ENCODE measurements around the gene M1AP.
A peak's percentile ranks its signal among the peaks of the same experiment; 100 is the strongest.

M1AP gene

GRCh38 chr2:74690571-74690970 lies 42.4 kb upstream of the M1AP start:
- H3K27ac ChIP-seq: no peak overlapping the region
- TF ChIP-seq, protein P1, sequence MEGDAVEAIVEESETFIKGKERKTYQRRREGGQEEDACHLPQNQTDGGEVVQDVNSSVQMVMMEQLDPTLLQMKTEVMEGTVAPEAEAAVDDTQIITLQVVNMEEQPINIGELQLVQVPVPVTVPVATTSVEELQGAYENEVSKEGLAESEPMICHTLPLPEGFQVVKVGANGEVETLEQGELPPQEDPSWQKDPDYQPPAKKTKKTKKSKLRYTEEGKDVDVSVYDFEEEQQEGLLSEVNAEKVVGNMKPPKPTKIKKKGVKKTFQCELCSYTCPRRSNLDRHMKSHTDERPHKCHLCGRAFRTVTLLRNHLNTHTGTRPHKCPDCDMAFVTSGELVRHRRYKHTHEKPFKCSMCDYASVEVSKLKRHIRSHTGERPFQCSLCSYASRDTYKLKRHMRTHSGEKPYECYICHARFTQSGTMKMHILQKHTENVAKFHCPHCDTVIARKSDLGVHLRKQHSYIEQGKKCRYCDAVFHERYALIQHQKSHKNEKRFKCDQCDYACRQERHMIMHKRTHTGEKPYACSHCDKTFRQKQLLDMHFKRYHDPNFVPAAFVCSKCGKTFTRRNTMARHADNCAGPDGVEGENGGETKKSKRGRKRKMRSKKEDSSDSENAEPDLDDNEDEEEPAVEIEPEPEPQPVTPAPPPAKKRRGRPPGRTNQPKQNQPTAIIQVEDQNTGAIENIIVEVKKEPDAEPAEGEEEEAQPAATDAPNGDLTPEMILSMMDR (IDR thresholded peaks at IDR 0.05): peak; percentile 35
- no peak for DNase-seq (ENCODE audit: low spot score)
- no peak overlapping the region for H3K4me3 ChIP-seq

- no peak overlapping the region for H3K27ac ChIP-seq
- TF ChIP-seq, protein P1 (IDR thresholded peaks at IDR 0.05): no peak
- no peak overlapping the region for H3K4me3 ChIP-seq
- no peak for DNase-seq (ENCODE audit: low spot score)
Measured at GRCh38 chr2:74689671-74690070, 41.5 kb upstream of the M1AP start.

DNA sequence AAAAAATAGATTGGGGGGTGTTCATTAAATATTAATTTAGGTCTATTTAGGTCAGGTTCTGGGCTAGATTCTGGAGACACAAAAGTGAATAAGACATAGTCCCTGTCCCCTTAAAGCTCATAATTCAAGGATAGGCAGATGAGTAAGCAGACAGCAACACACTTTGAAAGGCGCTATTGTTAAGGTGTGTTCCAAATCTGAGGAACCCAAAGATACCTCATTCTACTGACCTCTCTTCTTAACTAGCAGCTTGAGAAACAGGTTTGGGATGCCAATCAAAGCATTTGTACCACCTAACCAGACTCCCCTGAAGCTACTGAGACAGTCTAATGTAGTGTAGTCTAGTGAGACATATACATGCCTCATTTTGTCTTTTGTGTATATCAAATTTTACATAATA lies 40.8 kb upstream of the M1AP start:
- TF ChIP-seq, protein P1 (IDR thresholded peaks at IDR 0.05): no peak
- Histone ChIP-seq H3K4me3 (no peak overlapping the region), H3K27ac (no peak overlapping the region)
- DNase-seq (ENCODE audit: low spot score): no peak

- TF ChIP-seq, protein P1 (IDR thresholded peaks at IDR 0.05): no peak
- Histone ChIP-seq H3K4me3 (no peak overlapping the region), H3K27ac (no peak overlapping the region)
- no peak for DNase-seq (ENCODE audit: low spot score)
Measured at GRCh38 chr2:74685408-74685807, 37.3 kb upstream of the M1AP start.

DNA sequence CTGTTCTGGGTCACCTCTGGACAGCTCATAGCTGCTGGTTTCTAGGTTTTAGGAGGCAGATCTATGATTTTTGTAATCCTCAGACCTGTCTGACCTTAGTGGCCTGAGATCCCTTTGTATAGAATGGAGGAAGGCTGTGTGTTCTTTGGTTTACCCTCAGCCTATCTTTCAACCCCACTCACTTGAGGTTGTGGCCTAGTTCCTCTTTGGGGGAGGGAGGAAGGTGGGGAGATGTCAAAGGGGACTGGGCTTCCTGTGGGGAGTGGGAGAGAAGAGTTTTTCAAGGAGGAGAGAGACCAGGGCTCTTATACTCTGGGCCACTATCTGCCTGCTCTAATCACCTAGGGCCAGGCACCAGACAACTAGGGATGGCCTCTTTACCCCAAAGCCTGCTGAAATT lies 34.4 kb upstream of the M1AP start:
- Histone ChIP-seq H3K27ac (no peak overlapping the region), H3K4me3 (no peak overlapping the region)
- DNase-seq (ENCODE audit: low spot score): no peak
- TF ChIP-seq, protein P1 (IDR thresholded peaks at IDR 0.05): no peak

- DNase-seq (ENCODE audit: low spot score): no peak
- TF ChIP-seq, protein P1 (IDR thresholded peaks at IDR 0.05): no peak
- no peak overlapping the region for H3K4me3 ChIP-seq
- H3K27ac ChIP-seq: no peak overlapping the region
Measured at GRCh38 chr2:74679615-74680014, 31.5 kb upstream of the M1AP start.

- H3K4me3 ChIP-seq: no peak overlapping the region
- TF ChIP-seq, protein P1 (IDR thresholded peaks at IDR 0.05): no peak
- no peak for DNase-seq (ENCODE audit: low spot score)
- H3K27ac ChIP-seq: no peak overlapping the region
Measured at GRCh38 chr2:74676331-74676730, 28.2 kb upstream of the M1AP start.

Measured in coronary artery (tissue), 2 donors.